T-helper 2 cell treated with Interferon-gamma antibody and Interleukin-4, amounts not matched to agents 5 μg/mL and 100 μg/mL, for 36 hours (primary cell): ENCODE results near the gene RIMBP2.
"Not testable (repeated sequence)": the region's sequence is repeated elsewhere in the genome, so short reads cannot be mapped to it uniquely, and the experiment has no call there.

Experiments used
- DNase-seq: peaks from one replicate; pipeline ENCODE4 v3.0.0; 2021; ENCODE audit warnings: low spot score
- H3K27ac Mint-ChIP-seq: one replicate; pipeline ENCODE4 v1.8.0; 2021; ENCODE audit warnings: mild to moderate bottlenecking, mixed read lengths
- H3K27me3 Mint-ChIP-seq: one replicate; pipeline ENCODE4 v1.8.0; 2021; ENCODE audit warnings: low read depth, mixed read lengths
- H3K36me3 Mint-ChIP-seq: one replicate; pipeline ENCODE4 v1.8.0; 2021; ENCODE audit warnings: low read depth, mixed read lengths
- H3K4me1 Mint-ChIP-seq: one replicate; pipeline ENCODE4 v1.8.0; 2021; ENCODE audit warnings: low read depth, mixed read lengths
- H3K4me3 Mint-ChIP-seq: one replicate; pipeline ENCODE4 v1.8.0; 2022; ENCODE audit warnings: mild to moderate bottlenecking, moderate library complexity, mixed read lengths
- H3K9me3 Mint-ChIP-seq: one replicate; pipeline ENCODE4 v1.8.0; 2021; ENCODE audit warnings: mixed read lengths

RIMBP2 gene

GRCh38 chr12:130595566-130595965 is 120.5 kb downstream of the RIMBP2 start:
- DNase-seq, result no peak
- no peaks in the 10 kb centered on the region for H3K27me3 Mint-ChIP-seq
- H3K36me3 Mint-ChIP-seq, result no peaks in the 10 kb centered on the region
- no peak overlapping the region for H3K4me3 Mint-ChIP-seq
- H3K9me3 Mint-ChIP-seq, result peaks cover 16% of the 10 kb centered on the region
- H3K4me1 Mint-ChIP-seq, result no peaks in the 10 kb centered on the region
- no peak overlapping the region for H3K27ac Mint-ChIP-seq

- H3K9me3 Mint-ChIP-seq, result peaks cover 18% of the 10 kb centered on the region
- H3K4me1 Mint-ChIP-seq, result no peaks in the 10 kb centered on the region
- DNase-seq, result no peak
- no peaks in the 10 kb centered on the region for H3K36me3 Mint-ChIP-seq
- no peaks in the 10 kb centered on the region for H3K27me3 Mint-ChIP-seq
- no peak overlapping the region for H3K27ac Mint-ChIP-seq
- H3K4me3 Mint-ChIP-seq, result no peak overlapping the region
Observed at GRCh38 chr12:130593056-130593455, 123.0 kb downstream of the RIMBP2 start.

GRCh38 chr12:130592641-130593040 is 123.5 kb downstream of the RIMBP2 start:
- H3K4me3 Mint-ChIP-seq, result no peak overlapping the region
- no peaks in the 10 kb centered on the region for H3K4me1 Mint-ChIP-seq
- no peaks in the 10 kb centered on the region for H3K36me3 Mint-ChIP-seq
- H3K27me3 Mint-ChIP-seq, result no peaks in the 10 kb centered on the region
- DNase-seq, result no peak
- H3K27ac Mint-ChIP-seq, result no peak overlapping the region
- peaks cover 17% of the 10 kb centered on the region for H3K9me3 Mint-ChIP-seq

GRCh38 chr12:130591736-130592135 is 124.4 kb downstream of the RIMBP2 start:
- no peak overlapping the region for H3K4me3 Mint-ChIP-seq
- peaks cover 11% of the 10 kb centered on the region for H3K9me3 Mint-ChIP-seq
- no peaks in the 10 kb centered on the region for H3K36me3 Mint-ChIP-seq
- no peak for DNase-seq
- H3K27ac Mint-ChIP-seq, result no peak overlapping the region
- H3K4me1 Mint-ChIP-seq, result no peaks in the 10 kb centered on the region
- H3K27me3 Mint-ChIP-seq, result no peaks in the 10 kb centered on the region

GRCh38 chr12:130590685-130591084 is 125.4 kb downstream of the RIMBP2 start:
- Mint-ChIP-seq H3K27me3 (no peaks in the 10 kb centered on the region), H3K9me3 (peaks cover 8% of the 10 kb centered on the region), H3K4me3 (no peak overlapping the region), H3K4me1 (no peaks in the 10 kb centered on the region), H3K36me3 (no peaks in the 10 kb centered on the region), H3K27ac (no peak overlapping the region)
- no peak for DNase-seq

- H3K9me3 Mint-ChIP-seq, result peaks cover 8% of the 10 kb centered on the region
- H3K4me1 Mint-ChIP-seq, result no peaks in the 10 kb centered on the region
- no peaks in the 10 kb centered on the region for H3K27me3 Mint-ChIP-seq
Observed at GRCh38 chr12:130589540-130590317, 126.4 kb downstream of the RIMBP2 start.

GRCh38 chr12:130588696-130589539 is 127.2 kb downstream of the RIMBP2 start:
- H3K4me1 Mint-ChIP-seq, result no peaks in the 10 kb centered on the region
- H3K4me3 Mint-ChIP-seq, result no peak overlapping the region
- DNase-seq, result no peak
- H3K36me3 Mint-ChIP-seq, result no peaks in the 10 kb centered on the region
- peaks cover 8% of the 10 kb centered on the region for H3K9me3 Mint-ChIP-seq
- no peak overlapping the region for H3K27ac Mint-ChIP-seq
- H3K27me3 Mint-ChIP-seq, result no peaks in the 10 kb centered on the region

More at GRCh38 chr12:130589540-130590317, 126.4 kb downstream of the RIMBP2 start:
- DNase-seq, result no peak
- H3K27ac Mint-ChIP-seq, result no peak overlapping the region
- no peaks in the 10 kb centered on the region for H3K36me3 Mint-ChIP-seq
- no peak overlapping the region for H3K4me3 Mint-ChIP-seq

- Mint-ChIP-seq H3K4me1 (no peaks in the 10 kb centered on the region), H3K9me3 (peaks cover 8% of the 10 kb centered on the region), H3K27ac (no peak overlapping the region), H3K36me3 (no peaks in the 10 kb centered on the region), H3K27me3 (no peaks in the 10 kb centered on the region), H3K4me3 (no peak overlapping the region)
- DNase-seq, result no peak
Observed at GRCh38 chr12:130587966-130588365, 128.1 kb downstream of the RIMBP2 start.

- not testable (repeated sequence) for H3K9me3 Mint-ChIP-seq, H3K4me3 Mint-ChIP-seq, H3K4me1 Mint-ChIP-seq, H3K36me3 Mint-ChIP-seq, DNase-seq, H3K27me3 Mint-ChIP-seq, H3K27ac Mint-ChIP-seq
Observed at GRCh38 chr12:130584475-130584874, 131.6 kb downstream of the RIMBP2 start.

GRCh38 chr12:130583800-130584199 is 132.3 kb downstream of the RIMBP2 start:
- H3K4me3 Mint-ChIP-seq, result no peak overlapping the region
- no peaks in the 10 kb centered on the region for H3K27me3 Mint-ChIP-seq
- no peaks in the 10 kb centered on the region for H3K36me3 Mint-ChIP-seq
- no peak overlapping the region for H3K27ac Mint-ChIP-seq
- H3K4me1 Mint-ChIP-seq, result no peaks in the 10 kb centered on the region
- no peak for DNase-seq
- H3K9me3 Mint-ChIP-seq, result peaks cover 8% of the 10 kb centered on the region

GRCh38 chr12:130583317-130583716 is 132.8 kb downstream of the RIMBP2 start:
- DNase-seq, result no peak
- no peak overlapping the region for H3K27ac Mint-ChIP-seq
- H3K36me3 Mint-ChIP-seq, result no peaks in the 10 kb centered on the region
- H3K4me3 Mint-ChIP-seq, result no peak overlapping the region
- no peaks in the 10 kb centered on the region for H3K27me3 Mint-ChIP-seq
- H3K4me1 Mint-ChIP-seq, result no peaks in the 10 kb centered on the region
- peaks cover 6% of the 10 kb centered on the region for H3K9me3 Mint-ChIP-seq

- Mint-ChIP-seq H3K27me3 (no peaks in the 10 kb centered on the region), H3K9me3 (no peaks in the 10 kb centered on the region), H3K27ac (no peak overlapping the region), H3K4me1 (no peaks in the 10 kb centered on the region), H3K36me3 (no peaks in the 10 kb centered on the region), H3K4me3 (no peak overlapping the region)
- DNase-seq, result no peak
Observed at GRCh38 chr12:130582286-130582685, 133.8 kb downstream of the RIMBP2 start.

- Mint-ChIP-seq H3K4me1 (no peaks in the 10 kb centered on the region), H3K27me3 (no peaks in the 10 kb centered on the region), H3K9me3 (no peaks in the 10 kb centered on the region), H3K27ac (no peak overlapping the region), H3K4me3 (no peak overlapping the region), H3K36me3 (no peaks in the 10 kb centered on the region)
- DNase-seq, result no peak
Observed at GRCh38 chr12:130581782-130582181, 134.3 kb downstream of the RIMBP2 start.

GRCh38 chr12:130579231-130579630 is 136.9 kb downstream of the RIMBP2 start:
- DNase-seq, result no peak
- H3K9me3 Mint-ChIP-seq, result no peaks in the 10 kb centered on the region
- H3K36me3 Mint-ChIP-seq, result no peaks in the 10 kb centered on the region

More at GRCh38 chr12:130579231-130579630, 136.9 kb downstream of the RIMBP2 start:
- Mint-ChIP-seq H3K4me3 (no peak overlapping the region), H3K27me3 (no peaks in the 10 kb centered on the region), H3K27ac (no peak overlapping the region), H3K4me1 (no peaks in the 10 kb centered on the region)
